Spleen (tissue), 11 donors: Measurements from ENCODE around the gene XAGE1B. TPM values are rescaled to one million over a fixed set of nuclear protein-coding genes. Genes with fewer than 3 reads are reported as not detected.
"Not testable (repeated sequence)": the region's sequence is repeated elsewhere in the genome, so short reads cannot be mapped to it uniquely, and the experiment has no call there.

Experiments
- DNase-seq: peaks from one replicate; pipeline ENCODE4 v3.0.0-alpha.2; 2020
- H3K27ac ChIP-seq, 8 donors: fragments of 200-600 bp; sonication (generic) in 7 of 8; 1 replicate in 4 of 8; 2 replicates in 4 of 8; pipeline versions ENCODE4 v1.5.0 to v1.8.0; 2016 to 2021; ENCODE audit warnings: inconsistent platforms in 4 of 8, mild to moderate bottlenecking in 4 of 8, moderate library complexity in 1 of 8
- H3K27me3 ChIP-seq, 7 donors: fragments of 200-600 bp; sonication (generic) in 6 of 7; replicated peaks in 1 of 7; 1 replicate in 4 of 7; 2 replicates in 3 of 7; pipeline versions ENCODE4 v1.5.0 to v1.8.0; 2016 to 2021; ENCODE audit warnings: inconsistent platforms in 3 of 7, mild to moderate bottlenecking in 1 of 7
- H3K36me3 ChIP-seq, 6 donors: fragments of 200-600 bp; sonication (generic) in 5 of 6; 1 replicate in 4 of 6; 2 replicates in 2 of 6; pipeline versions ENCODE4 v1.5.0 to v1.8.0; 2016 to 2021; ENCODE audit warnings: inconsistent platforms in 2 of 6
- H3K4me1 ChIP-seq, 6 donors: fragments of 200-600 bp; sonication (generic) in 5 of 6; 1 replicate in 3 of 6; 2 replicates in 3 of 6; pipeline versions ENCODE4 v1.5.0 to v1.8.0; 2016 to 2021; ENCODE audit warnings: inconsistent platforms in 3 of 6
- H3K4me3 ChIP-seq, 8 donors: fragments of 200-600 bp; sonication (generic) in 7 of 8; 1 replicate in 4 of 8; 2 replicates in 4 of 8; pipeline versions ENCODE4 v1.5.0 to v1.8.0; 2016 to 2021; ENCODE audit warnings: inconsistent platforms in 4 of 8, mild to moderate bottlenecking in 4 of 8, moderate library complexity in 2 of 8
- H3K9me3 ChIP-seq, 8 donors: fragments of 200-600 bp; sonication (generic) in 7 of 8; 1 replicate in 4 of 8; 2 replicates in 4 of 8; pipeline versions ENCODE4 v1.5.0 to v1.8.0; 2016 to 2021; ENCODE audit warnings: inconsistent platforms in 4 of 8
- CTCF ChIP-seq, 11 experiments: fragments of 200-600 bp in 7 of 11; fragments of 450-650 bp in 4 of 11; sonication (generic) in 4 of 11; IDR thresholded peaks in 8 of 11; conservative IDR thresholded peaks in 3 of 11; 1 replicate in 7 of 11; 2 replicates in 4 of 11; pipeline versions ENCODE4 v1.4.0 to v1.8.0; 2016 to 2021; ENCODE audit warnings: antibody characterized with exemption in 11 of 11, inconsistent platforms in 4 of 11, mild to moderate bottlenecking in 1 of 11
- POLR2A ChIP-seq, 3 donors: fragments of 450-650 bp; IDR thresholded peaks; one replicate each; pipeline ENCODE4 v1.5.1; 2017; ENCODE audit warnings: antibody characterized with exemption in 3 of 3, mild to moderate bottlenecking in 1 of 3
- POLR2AphosphoS5 ChIP-seq, 3 donors: sonication (generic); formaldehyde crosslinking; IDR thresholded peaks; one replicate each; pipeline ENCODE4 v1.5.1; 2017; ENCODE audit warnings: antibody characterized with exemption in 3 of 3
- WGBS, 5 donors: extraction: QIAGEN DNeasy Blood & Tissue Kit in 3 of 5; methylation state at CpG; one replicate each; pipeline versions ENCODE4 v1.1.5 to v1.1.7; 2013 to 2018; 5-methylcytosine and 5-hydroxymethylcytosine counted together
- intact Hi-C: fragments of 100-400 bp; cut with DNase I; formaldehyde crosslinking; loops from one replicate; pipeline ENCODE4 v1.15.0; 2023; ENCODE audit warnings: low total_unique reads
- polyA plus RNA-seq, 3 donors: library from polyadenylated mRNA; stranded (reverse); fragments of 200-250 nt; gene quantifications; one replicate each; pipeline ENCODE4 v1.2.1, GENCODE V29; 2013
- total RNA-seq, 7 donors: library from RNA; depleted of rRNA in 3 of 7; stranded (reverse); fragments of >200 nt in 3 of 7; fragmentation: NEBNext Ultra II Directional in 4 of 7; extraction: Animal tissue kit (Norgen Biotek cat#: 25700) in 4 of 7; gene quantifications; one replicate each; pipeline versions ENCODE4 v1.1.0 to v1.2.1, GENCODE V29; 2016 to 2021
- donor health status: healthy with polysubstance abuse.
- donor health status: DM: no; HTN: no; CAD: no; lungs with moderate emphysema.
- donor health status: DM: no; HTN: no; CAD: no.
- donor health status: Bipolar disorder and iron deficiency.
- donor health status: healthy.
- donor health status: DM: no; HTN: no; CAD: no.
- donor health status: DM: yes; HTN: yes; CAD: no.

Gene XAGE1B
- total and polyA plus RNA-seq, 10 donors, result 0.46 to 0.50 TPM; not detected in 8

- intact Hi-C loops, result no loop called here
- no peaks in the 10 kb centered on the region for H3K4me1 ChIP-seq
- 78 to 97% (median 93%) methylated on average over 19 to 21 of the region's 21 CpGs for WGBS, 5 donors
- H3K4me3 ChIP-seq, result no peak overlapping the region
- TF ChIP-seq POLR2AphosphoS5 (IDR thresholded peaks at IDR 0.05), result no peak
- TF ChIP-seq POLR2A (IDR thresholded peaks at IDR 0.05), result no peak
- no peak for TF ChIP-seq CTCF (IDR thresholded peaks at IDR 0.05 in 8 of 11, conservative IDR thresholded peaks at IDR 0.05 in 3 of 11)
- H3K27ac ChIP-seq, result no peak overlapping the region
- peaks cover 0 to 8% (median 0%) of the 10 kb centered on the region in 7 donors for H3K27me3 ChIP-seq
- no peaks in the 10 kb centered on the region for H3K36me3 ChIP-seq
- H3K9me3 ChIP-seq, result no peaks in the 10 kb centered on the region
- DNase-seq, result no peak
Observed at GRCh38 chrX:52544147-52544840, 27.4 kb upstream of the XAGE1B start.

DNA sequence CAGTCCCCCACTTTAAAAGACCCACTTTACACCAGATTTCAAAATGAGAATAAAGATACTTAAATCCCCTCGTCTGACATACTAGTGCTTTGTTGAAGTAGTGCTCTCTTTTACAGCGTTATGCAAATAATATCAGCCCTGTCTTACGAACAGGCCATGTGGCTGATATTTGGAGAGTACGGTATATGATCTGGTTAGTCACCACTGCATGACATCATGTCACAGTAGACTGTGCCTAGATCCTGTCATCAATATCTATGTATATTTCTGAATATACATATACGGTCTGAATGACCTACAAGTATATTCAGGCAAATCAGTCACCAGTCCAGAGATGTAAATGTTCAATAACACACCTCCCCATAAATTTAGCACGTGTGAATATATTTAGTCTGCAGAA lies 25.4 kb upstream of the XAGE1B start:
- Histone ChIP-seq H3K4me3 (no peak overlapping the region), H3K9me3 (no peaks in the 10 kb centered on the region), H3K27ac (no peak overlapping the region), H3K27me3 (peaks cover 0 to 8% (median 0%) of the 10 kb centered on the region in 7 donors), H3K36me3 (no peaks in the 10 kb centered on the region), H3K4me1 (no peaks in the 10 kb centered on the region)
- TF ChIP-seq CTCF (IDR thresholded peaks at IDR 0.05 in 8 of 11, conservative IDR thresholded peaks at IDR 0.05 in 3 of 11) (no peak), POLR2AphosphoS5 (IDR thresholded peaks at IDR 0.05) (no peak), POLR2A (IDR thresholded peaks at IDR 0.05) (no peak)
- intact Hi-C loops, result no loop called here
- DNase-seq, result no peak
- 70 to 87% (median 81%) methylated on average over 6 of the region's 6 CpGs for WGBS, 5 donors

DNA sequence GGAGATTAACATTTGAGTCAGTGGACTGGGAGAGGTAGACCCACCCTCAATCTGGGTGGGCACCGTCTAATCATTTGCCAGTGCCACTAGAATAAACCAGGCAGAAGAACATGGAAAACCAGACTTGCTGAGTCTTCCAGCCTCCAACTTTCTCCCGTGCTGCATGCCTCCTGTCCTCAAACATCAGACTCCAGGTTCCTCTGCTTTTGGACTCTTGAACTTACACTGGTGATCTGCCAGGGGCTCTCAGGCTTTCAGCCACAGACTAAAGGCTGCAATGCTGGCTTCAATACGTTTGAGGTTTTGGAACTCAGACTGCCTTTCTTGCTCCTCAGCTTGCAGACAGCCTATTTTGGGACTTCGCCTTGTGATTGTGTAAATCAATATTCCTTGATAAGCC lies 24.2 kb upstream of the XAGE1B start:
- H3K27me3 ChIP-seq, DNase-seq, H3K4me1 ChIP-seq, H3K36me3 ChIP-seq, H3K9me3 ChIP-seq, intact Hi-C loops, H3K27ac ChIP-seq, H3K4me3 ChIP-seq: not testable (repeated sequence)
- WGBS, 5 donors, result 57 to 89% (median 71%) methylated on average over 4 of the region's 4 CpGs

DNA sequence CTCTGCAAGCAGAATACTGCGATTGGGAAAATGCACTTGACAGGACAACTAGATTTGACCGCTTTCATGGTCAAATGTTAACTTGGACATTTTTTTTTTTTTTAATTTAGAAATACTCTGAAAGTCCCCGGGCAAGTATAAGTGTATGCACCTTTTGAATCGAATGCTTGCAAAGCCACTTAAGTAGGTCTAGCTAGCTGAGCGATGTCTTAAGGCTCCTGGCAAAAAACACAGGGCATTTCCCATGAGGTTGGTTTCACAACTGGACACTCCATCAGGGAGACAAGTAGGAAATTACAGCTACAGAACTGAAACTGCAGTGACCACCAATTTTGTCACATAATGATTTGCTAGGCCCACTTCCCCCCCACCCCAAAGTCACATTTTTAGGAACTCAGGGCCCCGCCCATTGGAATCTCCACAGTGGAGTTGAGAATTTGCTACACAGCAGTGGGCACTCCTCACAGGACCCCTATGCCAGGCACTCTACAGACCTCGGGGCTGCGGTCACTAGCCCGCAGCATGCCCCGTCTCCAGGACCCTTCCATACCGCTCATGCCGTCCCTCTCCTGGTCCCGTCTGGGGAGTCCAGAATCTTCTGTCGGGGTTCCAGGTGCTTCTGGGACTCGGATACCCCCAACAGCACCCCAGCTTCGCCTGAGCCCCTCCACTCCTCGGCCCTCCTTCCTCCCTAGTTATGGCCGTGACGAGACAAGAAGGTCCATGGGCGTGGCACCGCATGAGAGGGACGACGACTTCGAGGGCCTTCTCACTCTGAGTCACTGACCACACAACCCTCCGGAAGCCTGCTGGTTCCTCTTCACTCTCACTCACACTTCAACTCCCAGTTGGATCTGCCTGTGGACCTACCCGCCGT lies 515 bp downstream of the XAGE1B start:
- no CpG with 5 or more reads among the region's 27 CpGs for WGBS, 5 donors
- H3K27me3 ChIP-seq, H3K9me3 ChIP-seq, H3K4me3 ChIP-seq, H3K27ac ChIP-seq, H3K4me1 ChIP-seq, H3K36me3 ChIP-seq, intact Hi-C loops, DNase-seq: not testable (repeated sequence)

DNA sequence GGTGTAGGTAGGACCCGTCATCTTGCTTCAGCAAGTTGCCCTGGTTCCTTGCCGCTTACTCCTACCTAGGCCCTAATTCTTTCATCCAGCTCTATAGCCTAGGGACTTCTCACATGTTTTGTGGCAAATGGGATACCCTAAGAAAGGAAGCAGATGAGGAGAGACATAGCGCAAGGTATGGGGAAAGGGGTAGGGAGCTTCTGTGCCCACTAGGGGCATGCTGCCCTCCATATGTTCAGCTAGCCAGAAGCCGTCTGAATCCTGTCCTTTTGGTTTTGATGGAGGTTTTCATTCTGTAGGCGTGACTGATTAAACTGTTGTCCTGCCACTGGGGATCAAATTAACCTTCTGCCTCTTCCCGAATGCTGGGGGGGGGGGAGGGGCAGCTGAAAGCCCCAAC lies 5.7 kb downstream of the XAGE1B start:
- H3K36me3 ChIP-seq, H3K27me3 ChIP-seq, DNase-seq, H3K27ac ChIP-seq, H3K4me3 ChIP-seq, intact Hi-C loops, H3K9me3 ChIP-seq, H3K4me1 ChIP-seq: not testable (repeated sequence)
- no CpG with 5 or more reads among the region's 6 CpGs for WGBS, 5 donors
